LoVo (cell line): ENCODE data around the gene CRYAA.
"Not testable (repeated sequence)": the region's sequence is repeated elsewhere in the genome, so short reads cannot be mapped to it uniquely, and the experiment has no call there.

ENCODE experiments used
- DNase-seq: peaks from one replicate; pipeline ENCODE4 v3.0.0-alpha.2; 2016; ENCODE audit warnings: low spot score

Gene CRYAA

GRCh38 chr21:43177043-43177906 lies 8.5 kb downstream of the CRYAA start:
- not testable (repeated sequence) for DNase-seq

GRCh38 chr21:43178175-43178826 lies 9.5 kb downstream of the CRYAA start:
- not testable (repeated sequence) for DNase-seq

GRCh38 chr21:43181033-43181432 lies 12.2 kb downstream of the CRYAA start:
- not testable (repeated sequence) for DNase-seq

DNA sequence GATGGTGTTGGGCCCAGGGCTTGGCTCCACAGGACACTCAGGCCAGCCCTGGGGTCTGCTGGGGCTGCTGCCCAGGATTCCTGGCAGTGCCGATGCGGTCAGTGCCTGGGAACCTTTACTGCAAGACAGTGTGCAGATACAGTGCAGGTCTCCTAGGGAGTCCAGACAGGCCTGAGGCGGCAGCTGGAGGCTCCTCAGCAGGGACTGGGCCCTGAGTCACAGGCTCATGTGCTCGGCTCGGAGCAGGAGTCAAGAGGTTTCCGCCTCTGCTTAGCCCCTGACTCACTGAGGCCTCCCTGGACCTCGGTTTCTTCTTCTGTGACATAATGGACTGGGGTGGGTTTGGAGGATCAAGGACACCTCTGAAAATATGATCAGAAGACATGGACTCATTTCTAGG lies 18.5 kb downstream of the CRYAA start:
- DNase-seq, result not testable (repeated sequence)

DNA sequence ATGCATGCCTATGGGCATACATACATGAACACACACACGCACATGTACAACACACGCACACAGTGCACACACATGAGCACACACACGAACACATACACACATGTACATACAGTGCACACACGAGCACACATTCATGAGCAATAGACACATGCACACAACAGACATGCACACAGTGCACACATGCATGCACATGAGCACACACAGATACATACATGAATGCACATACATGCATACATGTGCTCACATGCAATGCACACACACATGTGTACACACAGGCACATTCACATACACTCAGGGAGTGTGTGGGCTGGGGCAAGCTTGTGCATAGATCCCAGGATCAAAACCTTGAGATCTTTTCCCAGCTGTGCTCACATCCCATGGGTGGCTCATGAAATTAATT lies 18.9 kb downstream of the CRYAA start:
- no peak for DNase-seq

GRCh38 chr21:43188181-43188580 lies 19.4 kb downstream of the CRYAA start:
- DNase-seq, result no peak

GRCh38 chr21:43188592-43189210 lies 19.9 kb downstream of the CRYAA start:
- DNase-seq, result no peak

DNA sequence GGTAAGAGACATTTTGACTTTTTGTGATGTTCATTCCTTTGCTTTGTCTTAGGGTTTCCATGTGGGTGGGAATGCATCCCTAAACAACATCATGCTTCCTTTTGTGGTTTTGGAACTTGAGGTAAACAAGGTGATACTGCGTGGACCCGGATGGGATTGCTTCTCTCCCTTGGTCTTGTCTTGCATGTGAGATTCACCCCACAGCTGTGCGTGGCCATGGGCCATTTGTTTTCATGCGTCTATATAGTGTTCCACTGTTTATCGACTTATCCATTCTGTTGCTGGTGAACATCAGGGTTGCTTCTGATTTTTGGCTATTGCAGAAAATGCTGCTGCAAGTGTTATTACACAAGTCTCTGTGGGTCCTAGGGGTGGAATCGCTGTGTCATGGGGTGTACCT lies 21.1 kb downstream of the CRYAA start:
- no peak for DNase-seq

GRCh38 chr21:43190544-43190943 lies 21.7 kb downstream of the CRYAA start:
- no peak for DNase-seq

- DNase-seq, result no peak
These were observed 22.1 kb downstream of the CRYAA start for GRCh38 chr21:43190951-43191350.

DNA sequence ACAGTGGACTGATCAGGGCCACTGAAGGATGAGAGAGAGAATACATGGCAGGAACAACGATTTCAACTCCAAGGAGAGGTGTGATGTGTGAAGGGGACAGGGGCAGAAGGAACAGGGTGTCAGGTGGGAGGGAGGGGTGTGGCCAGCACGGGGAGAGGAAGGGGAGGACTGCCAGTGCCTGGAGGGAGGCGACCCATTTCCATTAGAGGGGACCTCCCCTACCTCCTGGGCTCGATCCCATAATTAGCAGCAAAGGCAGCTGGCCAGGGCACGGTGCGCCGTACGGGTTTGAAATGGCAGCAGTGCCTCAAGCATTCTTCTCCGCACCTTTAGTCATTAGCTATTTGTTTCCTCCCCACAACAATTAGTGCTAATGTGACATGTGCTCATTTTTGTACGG lies 22.7 kb downstream of the CRYAA start:
- no peak for DNase-seq

- DNase-seq, result no peak
These were observed 23.2 kb downstream of the CRYAA start for GRCh38 chr21:43191971-43192370.

- DNase-seq, result no peak
These were observed 23.8 kb downstream of the CRYAA start for GRCh38 chr21:43192501-43193081.

DNA sequence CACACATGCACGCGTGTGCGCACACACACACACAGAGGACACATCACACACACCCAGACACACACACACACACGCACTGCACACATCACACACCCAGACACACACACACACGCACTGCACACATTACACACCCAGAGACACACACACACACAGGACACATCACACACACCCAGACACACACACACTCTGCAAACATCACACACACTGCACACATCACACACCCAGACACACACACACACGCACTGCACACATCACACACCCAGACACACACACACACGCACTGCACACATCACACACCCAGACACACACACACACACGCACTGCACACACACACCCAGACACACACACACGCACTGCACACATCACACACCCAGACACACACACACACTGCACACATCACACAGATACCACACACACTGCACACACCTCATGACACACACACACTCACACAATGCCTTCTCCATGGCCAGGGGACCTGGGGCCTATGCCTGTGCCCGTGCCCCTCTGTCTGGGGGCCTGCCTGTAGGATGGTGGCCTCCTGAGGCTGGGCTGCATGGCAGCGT lies 24.4 kb downstream of the CRYAA start:
- DNase-seq, result no peak

GRCh38 chr21:43193651-43194302 lies 25.0 kb downstream of the CRYAA start:
- no peak for DNase-seq

DNA sequence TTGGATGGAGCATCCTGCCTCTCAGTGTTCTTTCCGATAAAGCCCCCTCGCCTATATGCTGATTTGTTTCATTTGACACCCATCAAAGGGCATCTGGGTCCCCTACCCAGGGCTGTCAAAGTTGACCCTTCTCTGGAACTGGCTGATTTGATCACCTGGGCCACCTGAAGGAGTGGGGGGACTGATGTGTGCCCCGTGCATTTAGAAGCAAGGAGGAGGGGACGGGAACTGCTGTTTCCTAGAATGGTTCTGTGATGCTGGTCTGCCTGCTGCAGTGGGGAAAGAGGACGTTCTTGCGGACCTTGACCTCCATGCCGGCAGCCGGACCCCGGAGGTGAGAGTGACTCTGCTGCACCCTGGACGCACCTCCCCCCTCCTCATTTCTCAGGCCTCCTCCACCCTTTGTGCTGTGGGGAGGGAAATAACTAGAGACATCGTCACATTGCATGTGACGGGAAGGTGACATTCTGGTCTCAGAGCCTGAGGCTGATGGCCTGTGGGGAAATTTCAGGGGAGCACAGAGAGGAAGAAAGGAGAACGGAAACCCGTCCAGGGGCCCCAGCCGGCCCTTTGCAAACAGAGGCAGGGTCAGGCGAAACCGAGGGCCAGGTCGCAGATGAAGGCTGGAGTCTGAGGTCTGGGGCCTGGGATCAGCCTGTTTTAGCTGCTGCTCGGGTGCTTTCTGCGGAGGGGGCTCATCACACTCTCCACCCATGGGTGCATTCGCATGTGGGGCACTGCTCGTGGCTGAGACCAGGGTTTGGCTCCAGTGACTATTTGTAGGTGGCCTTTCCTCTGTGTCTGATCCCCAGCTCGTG lies 25.7 kb downstream of the CRYAA start:
- no peak for DNase-seq

GRCh38 chr21:43195121-43196021 lies 26.6 kb downstream of the CRYAA start:
- no peak for DNase-seq

GRCh38 chr21:43196826-43197225 lies 28.0 kb downstream of the CRYAA start:
- no peak for DNase-seq

GRCh38 chr21:43198376-43198775 lies 29.6 kb downstream of the CRYAA start:
- DNase-seq, result no peak

DNA sequence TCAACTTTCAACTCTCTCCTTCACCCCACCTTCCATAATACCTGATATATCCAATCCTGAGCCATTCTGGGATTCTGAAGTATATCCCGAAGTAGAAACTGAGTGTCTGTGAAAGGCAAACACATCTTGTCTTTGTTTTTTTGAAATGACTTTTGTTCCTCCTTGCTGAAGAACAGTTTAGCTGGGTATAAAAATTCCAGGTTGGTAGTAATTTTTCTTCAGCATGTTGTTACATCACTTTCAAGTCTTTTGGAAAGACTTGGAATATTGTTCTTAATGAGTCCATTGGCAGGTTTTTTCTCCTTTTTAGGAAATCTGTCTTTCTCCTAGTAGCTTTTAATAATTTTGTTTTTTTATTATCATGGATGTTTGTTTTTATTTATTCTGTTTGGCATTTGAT lies 32.7 kb downstream of the CRYAA start:
- no peak for DNase-seq
